HEK293 (cell line): ENCODE results near the gene P2RX7.

ENCODE experiments used
- BCL11A ChIP-seq: fragments of 450-650 bp; formaldehyde crosslinking; IDR thresholded peaks from 2 replicates; pipeline ENCODE4 v1.5.1; 2016; ENCODE audit warnings: low read depth, missing biosample characterization, missing genetic modification characterization
- GLIS1 ChIP-seq: fragments of 450-650 bp; formaldehyde crosslinking; IDR thresholded peaks from 2 replicates; pipeline ENCODE4 v1.5.1; 2016; ENCODE audit warnings: missing biosample characterization, missing genetic modification characterization
- GLIS2 ChIP-seq: fragments of 450-650 bp; formaldehyde crosslinking; IDR thresholded peaks from 2 replicates; pipeline ENCODE4 v1.5.1; 2016; ENCODE audit warnings: missing biosample characterization, missing genetic modification characterization
- HIC1 ChIP-seq: fragments of 450-650 bp; formaldehyde crosslinking; IDR thresholded peaks from 2 replicates; pipeline ENCODE4 v1.5.1; 2016; ENCODE audit warnings: missing biosample characterization, missing genetic modification characterization
- KLF8 ChIP-seq: fragments of 450-650 bp; formaldehyde crosslinking; IDR thresholded peaks from 2 replicates; pipeline ENCODE4 v1.5.1; 2016; ENCODE audit warnings: missing biosample characterization, missing genetic modification characterization
- KLF9 ChIP-seq: fragments of 450-650 bp; formaldehyde crosslinking; IDR thresholded peaks from 2 replicates; pipeline ENCODE4 v1.5.1; 2016; ENCODE audit warnings: missing biosample characterization, missing genetic modification characterization, low read depth
- OSR2 ChIP-seq: fragments of 450-650 bp; formaldehyde crosslinking; IDR thresholded peaks from 2 replicates; pipeline ENCODE4 v1.5.1; 2016; ENCODE audit warnings: missing biosample characterization, missing genetic modification characterization
- PRDM4 ChIP-seq: fragments of 450-650 bp; formaldehyde crosslinking; IDR thresholded peaks from 2 replicates; pipeline ENCODE4 v1.5.1; 2017; ENCODE audit warnings: missing biosample characterization, missing genetic modification characterization
- WT1 ChIP-seq: fragments of 450-650 bp; formaldehyde crosslinking; IDR thresholded peaks from 2 replicates; pipeline ENCODE4 v1.5.1; 2016; ENCODE audit warnings: missing biosample characterization, missing genetic modification characterization
- YY1 ChIP-seq: fragments of 450-650 bp; formaldehyde crosslinking; IDR thresholded peaks from 2 replicates; pipeline ENCODE4 v1.5.1; 2018; ENCODE audit warnings: missing biosample characterization, missing genetic modification characterization
- ZBTB17 ChIP-seq: fragments of 450-650 bp; formaldehyde crosslinking; IDR thresholded peaks from 2 replicates; pipeline ENCODE4 v1.5.1; 2016; ENCODE audit warnings: missing biosample characterization, missing genetic modification characterization
- ZBTB20 ChIP-seq: fragments of 450-650 bp; formaldehyde crosslinking; IDR thresholded peaks from 2 replicates; pipeline ENCODE4 v1.5.1; 2016; ENCODE audit warnings: missing biosample characterization, missing genetic modification characterization
- ZFHX2 ChIP-seq: fragments of 450-650 bp; formaldehyde crosslinking; conservative IDR thresholded peaks from 2 replicates; pipeline ENCODE4 v1.5.1; 2016; ENCODE audit warnings: missing biosample characterization, missing genetic modification characterization
- ZFP69B ChIP-seq: fragments of 450-650 bp; formaldehyde crosslinking; IDR thresholded peaks from 2 replicates; pipeline ENCODE4 v1.5.1; 2016; ENCODE audit warnings: missing biosample characterization, missing genetic modification characterization
- ZNF112 ChIP-seq: fragments of 450-650 bp; formaldehyde crosslinking; IDR thresholded peaks from 2 replicates; pipeline ENCODE4 v1.5.0; 2017; ENCODE audit warnings: missing biosample characterization, missing genetic modification characterization
- ZNF16 ChIP-seq: fragments of 450-650 bp; formaldehyde crosslinking; IDR thresholded peaks from 2 replicates; pipeline ENCODE4 v1.5.1; 2016; ENCODE audit warnings: low read depth, missing biosample characterization, missing genetic modification characterization
- ZNF19 ChIP-seq: fragments of 450-650 bp; formaldehyde crosslinking; IDR thresholded peaks from 2 replicates; pipeline ENCODE4; 2016; ENCODE audit warnings: missing biosample characterization, missing genetic modification characterization, low read depth
- ZNF335 ChIP-seq: fragments of 450-650 bp; formaldehyde crosslinking; conservative IDR thresholded peaks from 2 replicates; pipeline ENCODE4 v1.5.1; 2016; ENCODE audit warnings: missing biosample characterization, missing genetic modification characterization
- ZNF341 ChIP-seq: fragments of 450-650 bp; formaldehyde crosslinking; IDR thresholded peaks from 2 replicates; pipeline ENCODE4; 2016; ENCODE audit warnings: low read depth, missing biosample characterization, missing genetic modification characterization
- ZNF398 ChIP-seq: fragments of 450-650 bp; formaldehyde crosslinking; IDR thresholded peaks from 2 replicates; pipeline ENCODE4 v1.5.1; 2017; ENCODE audit warnings: missing biosample characterization, missing genetic modification characterization
- ZNF423 ChIP-seq: fragments of 450-650 bp; formaldehyde crosslinking; IDR thresholded peaks from 2 replicates; pipeline ENCODE4 v1.5.1; 2016; ENCODE audit warnings: missing biosample characterization, missing genetic modification characterization
- ZNF426 ChIP-seq: fragments of 450-650 bp; formaldehyde crosslinking; IDR thresholded peaks from 2 replicates; pipeline ENCODE4 v1.5.1; 2017; ENCODE audit warnings: missing biosample characterization, missing genetic modification characterization, mild to moderate bottlenecking, inconsistent platforms, moderate library complexity
- ZNF629 ChIP-seq: fragments of 450-650 bp; formaldehyde crosslinking; IDR thresholded peaks from 2 replicates; pipeline ENCODE4 v1.5.1; 2017; ENCODE audit warnings: missing biosample characterization, missing genetic modification characterization
- ZNF677 ChIP-seq: fragments of 450-650 bp; IDR thresholded peaks from 2 replicates; pipeline ENCODE4 v1.5.0; 2018; ENCODE audit warnings: missing biosample characterization, mild to moderate bottlenecking, missing genetic modification characterization, moderate library complexity
- ZNF776 ChIP-seq: fragments of 450-650 bp; formaldehyde crosslinking; IDR thresholded peaks from 2 replicates; pipeline ENCODE4 v1.5.0; 2017; ENCODE audit warnings: missing biosample characterization, missing genetic modification characterization, borderline replicate concordance
- ZNF777 ChIP-seq: fragments of 450-650 bp; formaldehyde crosslinking; IDR thresholded peaks from 2 replicates; pipeline ENCODE4 v1.5.1; 2017; ENCODE audit warnings: missing biosample characterization, missing genetic modification characterization, borderline replicate concordance
- ZNF843 ChIP-seq: fragments of 450-650 bp; formaldehyde crosslinking; IDR thresholded peaks from 2 replicates; pipeline ENCODE4 v1.5.1; 2016; ENCODE audit warnings: missing biosample characterization, missing genetic modification characterization
- ZSCAN18 ChIP-seq: fragments of 450-650 bp; formaldehyde crosslinking; IDR thresholded peaks from 2 replicates; pipeline ENCODE4 v1.5.1; 2016; ENCODE audit warnings: missing biosample characterization, missing genetic modification characterization
- ZSCAN30 ChIP-seq: fragments of 450-650 bp; IDR thresholded peaks from 2 replicates; pipeline ENCODE4 v1.5.1; 2018; ENCODE audit warnings: missing biosample characterization, mild to moderate bottlenecking, missing genetic modification characterization, moderate library complexity
- TF ChIP-seq, protein P1 (sequence below): fragments of 450-650 bp; IDR thresholded peaks from 2 replicates; pipeline ENCODE4 v1.5.1; 2018; ENCODE audit warnings: missing biosample characterization, missing genetic modification characterization

P2RX7 gene

DNA sequence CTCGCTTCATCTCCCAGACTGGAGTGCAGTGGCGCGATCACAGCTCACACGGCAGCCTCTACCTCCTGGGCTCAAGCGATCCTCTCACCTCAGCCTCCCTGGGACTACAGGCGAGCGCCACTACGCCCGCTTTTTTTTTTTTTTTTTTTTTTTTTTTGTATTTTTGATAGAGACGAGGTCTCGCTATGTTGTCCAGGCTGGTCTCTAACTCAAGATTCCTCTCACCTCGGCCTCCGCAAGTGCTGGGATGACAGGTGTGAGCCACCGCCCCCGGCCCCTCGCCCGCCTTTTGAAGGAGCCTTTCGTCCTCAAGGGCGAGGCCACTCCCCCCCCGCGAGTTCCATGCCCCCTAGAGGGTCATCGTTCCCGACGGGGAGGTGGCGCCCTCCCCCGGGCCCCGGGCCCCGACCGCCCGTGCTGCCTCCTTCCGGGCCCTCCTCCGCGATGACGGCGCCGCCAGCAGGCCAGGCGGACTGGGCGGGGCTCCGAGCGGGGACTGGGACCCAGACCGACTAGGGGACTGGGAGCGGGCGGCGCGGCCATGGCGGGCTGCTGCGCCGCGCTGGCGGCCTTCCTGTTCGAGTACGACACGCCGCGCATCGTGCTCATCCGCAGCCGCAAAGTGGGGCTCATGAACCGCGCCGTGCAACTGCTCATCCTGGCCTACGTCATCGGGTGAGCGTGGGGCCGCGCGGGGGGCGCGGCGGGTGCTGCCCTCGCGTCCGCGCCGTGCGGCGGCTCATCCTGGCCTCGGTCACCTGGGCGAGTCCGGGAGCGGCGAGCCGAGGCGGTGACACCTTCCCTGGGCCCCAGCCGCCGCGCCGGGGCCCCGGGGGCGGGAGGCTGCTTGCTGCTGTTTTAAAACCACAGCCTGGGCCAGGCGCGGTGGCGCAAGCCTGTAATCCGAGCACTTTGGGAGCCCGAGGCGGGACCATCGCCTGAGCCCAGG, 77.2 kb downstream of the P2RX7 start, which contains the start of gene P2RX4 (continued):
- TF ChIP-seq ZFP69B (tag by site-specific recombination) (peak; percentile 74; the same call in 1 of the 2 replicates), GLIS2 (peak; percentile 83), ZNF335 (tag by site-specific recombination) (peak; percentile 22), PRDM4 (tag by site-specific recombination) (no peak), WT1 (tag by site-specific recombination) (0 out of 2 replicates have a peak, but pooled peaks have one; percentile 27), KLF9 (tag by site-specific recombination) (peak; percentile 65), ZNF776 (tag by site-specific recombination) (no peak), HIC1 (tag by site-specific recombination) (peak; percentile 73; the same call in 1 of the 2 replicates), ZBTB20 (tag by site-specific recombination) (peak; percentile 93), KLF8 (tag by site-specific recombination) (0 out of 2 replicates have a peak, but pooled peaks have one; percentile 54), ZNF426 (no peak), ZSCAN18 (tag by site-specific recombination) (0 out of 2 replicates have a peak, but pooled peaks have one; percentile 36), ZNF19 (tag by site-specific recombination) (no peak), GLIS1 (tag by site-specific recombination) (peak; percentile 90), ZNF629 (tag by site-specific recombination) (peak; percentile 24; the same call in 1 of the 2 replicates), ZSCAN30 (tag by site-specific recombination) (peak; percentile 86; the same call in 1 of the 2 replicates), ZNF398 (tag by site-specific recombination) (peak; percentile 80), ZNF843 (tag by site-specific recombination) (no peak), ZFHX2 (tag by site-specific recombination) (peak; percentile 65), ZBTB17 (tag by site-specific recombination) (peak; percentile 95), OSR2 (no peak; the same call in 1 of the 2 replicates), BCL11A (0 out of 2 replicates have a peak, but pooled peaks have one; percentile 29), ZNF112 (tag by site-specific recombination) (no peak), YY1 (tag by site-specific recombination) (peak; percentile 86), ZNF341 (tag by site-specific recombination) (peak; percentile 8; the same call in 1 of the 2 replicates), ZNF777 (tag by site-specific recombination) (peak; percentile 22; the same call in 1 of the 2 replicates), ZNF423 (tag by site-specific recombination) (peak; percentile 95), ZNF16 (tag by site-specific recombination) (no peak), ZNF677 (0 out of 2 replicates have a peak, but pooled peaks have one; percentile 29)
- TF ChIP-seq, protein P1, sequence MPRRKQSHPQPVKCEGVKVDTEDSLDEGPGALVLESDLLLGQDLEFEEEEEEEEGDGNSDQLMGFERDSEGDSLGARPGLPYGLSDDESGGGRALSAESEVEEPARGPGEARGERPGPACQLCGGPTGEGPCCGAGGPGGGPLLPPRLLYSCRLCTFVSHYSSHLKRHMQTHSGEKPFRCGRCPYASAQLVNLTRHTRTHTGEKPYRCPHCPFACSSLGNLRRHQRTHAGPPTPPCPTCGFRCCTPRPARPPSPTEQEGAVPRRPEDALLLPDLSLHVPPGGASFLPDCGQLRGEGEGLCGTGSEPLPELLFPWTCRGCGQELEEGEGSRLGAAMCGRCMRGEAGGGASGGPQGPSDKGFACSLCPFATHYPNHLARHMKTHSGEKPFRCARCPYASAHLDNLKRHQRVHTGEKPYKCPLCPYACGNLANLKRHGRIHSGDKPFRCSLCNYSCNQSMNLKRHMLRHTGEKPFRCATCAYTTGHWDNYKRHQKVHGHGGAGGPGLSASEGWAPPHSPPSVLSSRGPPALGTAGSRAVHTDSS (tag by site-specific recombination): peak; percentile 37; the same call in 1 of the 2 replicates
